D341Med (cell line): ENCODE measurements around the gene SNX1.

Experiments
- DNase-seq: peaks from one replicate; pipeline ENCODE4 v3.0.0; 2012; ENCODE audit warnings: low spot score

Gene SNX1

GRCh38 chr15:64148168-64148567 is 52.4 kb downstream of the SNX1 start:
- DNase-seq, result no peak

GRCh38 chr15:64148581-64148980 is 52.8 kb downstream of the SNX1 start:
- no peak for DNase-seq

GRCh38 chr15:64149424-64149823 is 53.6 kb downstream of the SNX1 start:
- DNase-seq, result no peak

- DNase-seq, result no peak
Observed at GRCh38 chr15:64149893-64150578, 54.3 kb downstream of the SNX1 start.

- DNase-seq, result peak; percentile 72
Observed at GRCh38 chr15:64151727-64152506, 56.1 kb downstream of the SNX1 start, which contains the start of gene SNX22. Gene SNX22 (plus strand): TSS chr15:64151731. CDS start chr15:64151776, 45 bp downstream.

- no peak for DNase-seq
Observed at GRCh38 chr15:64152507-64153387, 57.0 kb downstream of the SNX1 start.

- peak; percentile 94 for DNase-seq
Observed at GRCh38 chr15:64153480-64154367, 57.9 kb downstream of the SNX1 start.

- no peak for DNase-seq
Observed at GRCh38 chr15:64155802-64156651, 60.2 kb downstream of the SNX1 start.

GRCh38 chr15:64156652-64157331 is 61.0 kb downstream of the SNX1 start:
- DNase-seq, result no peak

- no peak for DNase-seq
Observed at GRCh38 chr15:64157599-64158125, 61.9 kb downstream of the SNX1 start.

GRCh38 chr15:64158363-64159134 is 62.8 kb downstream of the SNX1 start:
- no peak for DNase-seq

- no peak for DNase-seq
Observed at GRCh38 chr15:64161688-64162477, 66.1 kb downstream of the SNX1 start.

- no peak for DNase-seq
Observed at GRCh38 chr15:64162478-64162868, 66.7 kb downstream of the SNX1 start.

GRCh38 chr15:64162869-64163658 is 67.3 kb downstream of the SNX1 start, which contains the start of gene PPIB:
Gene PPIB (minus strand): TSS chr15:64163022. CDS start chr15:64162986, 36 bp downstream.
- DNase-seq, result peak; percentile 97

GRCh38 chr15:64163659-64164362 is 68.0 kb downstream of the SNX1 start:
- no peak for DNase-seq

GRCh38 chr15:64164436-64164835 is 68.7 kb downstream of the SNX1 start:
- no peak for DNase-seq
